HepG2 (cell line): ENCODE results near the gene KHNYN. TPM values are rescaled to one million over a fixed set of nuclear protein-coding genes. Genes with fewer than 3 reads are reported as not detected.
A peak's percentile ranks its signal among the peaks of the same experiment; 100 is the strongest.

Source experiments
- EEA1 ChIP-seq: sonication (generic); formaldehyde crosslinking; IDR thresholded peaks from 2 replicates; pipeline ENCODE4 v1.5.1; 2020; ENCODE audit warnings: mild to moderate bottlenecking, missing genetic modification reagents, borderline replicate concordance
- ETV5 ChIP-seq: IDR thresholded peaks from 2 replicates; pipeline ENCODE4 v1.6.1; 2018; ENCODE audit warnings: missing biosample characterization, missing genetic modification reagents, inconsistent platforms, borderline replicate concordance
- HOXA9 ChIP-seq: sonication (generic); formaldehyde crosslinking; IDR thresholded peaks from 2 replicates; pipeline ENCODE4 v1.8.1; 2022; ENCODE audit warnings: missing genetic modification reagents, mild to moderate bottlenecking, moderate library complexity, borderline replicate concordance
- KDM5B ChIP-seq: sonication (generic); formaldehyde crosslinking; IDR thresholded peaks from 2 replicates; pipeline ENCODE4 v1.4.0; 2020; ENCODE audit warnings: missing genetic modification reagents, mild to moderate bottlenecking, borderline replicate concordance
- MEIS2 ChIP-seq: sonication (generic); formaldehyde crosslinking; IDR thresholded peaks from 2 replicates; pipeline ENCODE4 v1.9.0; 2021; ENCODE audit warnings: mild to moderate bottlenecking, missing genetic modification reagents
- TRIM24 ChIP-seq: sonication (generic); formaldehyde crosslinking; IDR thresholded peaks from 2 replicates; pipeline ENCODE4 v1.8.0; 2022; ENCODE audit warnings: mild to moderate bottlenecking, missing genetic modification reagents
- ZC3H13 ChIP-seq: sonication (generic); formaldehyde crosslinking; IDR thresholded peaks from 2 replicates; pipeline ENCODE4 v1.8.1; 2023; ENCODE audit warnings: mild to moderate bottlenecking, missing genetic modification reagents, moderate library complexity
- ZNF292 ChIP-seq: sonication (generic); formaldehyde crosslinking; IDR thresholded peaks from 2 replicates; pipeline ENCODE4 v1.8.1; 2022; ENCODE audit warnings: mild to moderate bottlenecking, low read depth, missing genetic modification reagents, borderline replicate concordance
- ZNF543 ChIP-seq: sonication (generic); formaldehyde crosslinking; IDR thresholded peaks from 2 replicates; pipeline ENCODE4 v1.4.0; 2020; ENCODE audit warnings: mild to moderate bottlenecking, missing genetic modification reagents
- ZNF761 ChIP-seq: sonication (generic); formaldehyde crosslinking; conservative IDR thresholded peaks from 2 replicates; pipeline ENCODE4 v1.4.0; 2020; ENCODE audit warnings: mild to moderate bottlenecking, missing genetic modification reagents
- ZSCAN31 ChIP-seq: sonication (generic); formaldehyde crosslinking; IDR thresholded peaks from 2 replicates; pipeline ENCODE4 v1.5.0; 2020; ENCODE audit warnings: low read depth, mild to moderate bottlenecking, missing genetic modification reagents
- polyA plus RNA-seq, 8 experiments: library from polyadenylated mRNA; depleted of rRNA in 3 of 8; stranded (reverse) in 7 of 8; unstranded in 1 of 8; fragments of >200 nt; fragmentation: Illumina TruSeq in 4 of 8; extraction: Trizol in 4 of 8; gene quantifications; 2 replicates each; pipeline versions ENCODE4 v1.2.1 to v1.2.3, GENCODE V29; 2011 to 2016; ENCODE audit warnings: low read depth in 4 of 8, missing spikeins in 1 of 8, mixed read lengths in 1 of 8; ENCODE audit not compliant: insufficient read depth in 1 of 8
- total RNA-seq, 5 experiments: library from RNA; depleted of rRNA; stranded (reverse); fragments of >200 nt; fragmentation: Illumina TruSeq; extraction: Trizol; gene quantifications; 2 replicates each; pipeline ENCODE4 v1.2.3, GENCODE V29; 2016; ENCODE audit warnings: low read depth in 1 of 5
- TF ChIP-seq, protein P1 (sequence below): sonication (generic); formaldehyde crosslinking; IDR thresholded peaks from 2 replicates; pipeline ENCODE4 v1.9.0; 2021; ENCODE audit warnings: mild to moderate bottlenecking, missing genetic modification reagents
- TF ChIP-seq, protein P2 (sequence below): sonication (generic); formaldehyde crosslinking; IDR thresholded peaks from 2 replicates; pipeline ENCODE4 v1.4.0; 2020; ENCODE audit warnings: missing genetic modification reagents
- TF ChIP-seq, protein P3 (sequence below), 2 experiments: sonication (generic) in 1 of 2; formaldehyde crosslinking in 1 of 2; IDR thresholded peaks; 2 replicates each; pipeline versions ENCODE4 v1.5.1 to v1.6.1; 2011 to 2020; ENCODE audit warnings: borderline replicate concordance in 1 of 2, low read depth in 1 of 2, low read length in 1 of 2, mild to moderate bottlenecking in 1 of 2, missing genetic modification reagents in 1 of 2, moderate library complexity in 1 of 2

KHNYN gene
- total and polyA plus RNA-seq, 2 of the 13 experiments (the other 11 are each of a cell fraction or from before 2014, with no cell fraction given), result 52.8 to 75.7 TPM

DNA sequence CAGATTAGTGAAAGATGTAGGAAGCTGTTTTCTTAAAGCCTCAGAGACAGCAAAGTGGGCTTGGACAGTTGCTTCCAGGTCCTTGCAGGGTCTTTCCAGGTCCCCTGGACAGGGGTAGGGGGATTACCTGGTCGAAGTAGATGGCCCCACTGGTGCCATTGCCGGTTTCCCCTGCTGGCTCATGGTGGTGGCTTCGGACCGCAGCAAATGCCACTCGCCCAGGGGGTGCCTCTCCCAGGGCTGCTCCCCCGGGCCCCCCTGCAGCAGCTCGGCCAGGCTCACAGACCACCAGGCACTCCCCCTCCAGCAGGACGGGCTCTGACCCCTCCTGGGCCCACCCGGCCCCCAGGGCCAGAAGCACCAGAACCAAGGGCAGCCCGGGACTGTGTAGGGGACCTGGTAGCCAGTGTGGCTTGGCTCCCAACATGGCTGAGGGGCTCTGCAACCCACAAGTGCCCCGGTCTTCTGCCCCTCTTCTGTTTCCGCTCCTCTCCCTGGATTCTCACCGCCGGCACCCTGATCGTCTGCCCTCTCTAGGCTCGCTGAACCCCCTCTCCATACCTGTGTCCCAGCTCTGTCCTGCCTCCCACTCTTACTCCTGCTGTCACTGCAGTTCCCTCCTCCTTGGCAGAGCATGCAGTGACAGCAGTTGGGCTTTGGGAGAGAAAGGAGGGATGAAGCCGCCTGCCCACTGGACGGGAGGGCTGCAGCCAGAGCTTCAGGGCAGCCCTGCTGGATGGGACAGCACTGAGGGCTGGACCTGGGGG lies 943 bp upstream of the KHNYN start (continued):
- TF ChIP-seq, protein P1, sequence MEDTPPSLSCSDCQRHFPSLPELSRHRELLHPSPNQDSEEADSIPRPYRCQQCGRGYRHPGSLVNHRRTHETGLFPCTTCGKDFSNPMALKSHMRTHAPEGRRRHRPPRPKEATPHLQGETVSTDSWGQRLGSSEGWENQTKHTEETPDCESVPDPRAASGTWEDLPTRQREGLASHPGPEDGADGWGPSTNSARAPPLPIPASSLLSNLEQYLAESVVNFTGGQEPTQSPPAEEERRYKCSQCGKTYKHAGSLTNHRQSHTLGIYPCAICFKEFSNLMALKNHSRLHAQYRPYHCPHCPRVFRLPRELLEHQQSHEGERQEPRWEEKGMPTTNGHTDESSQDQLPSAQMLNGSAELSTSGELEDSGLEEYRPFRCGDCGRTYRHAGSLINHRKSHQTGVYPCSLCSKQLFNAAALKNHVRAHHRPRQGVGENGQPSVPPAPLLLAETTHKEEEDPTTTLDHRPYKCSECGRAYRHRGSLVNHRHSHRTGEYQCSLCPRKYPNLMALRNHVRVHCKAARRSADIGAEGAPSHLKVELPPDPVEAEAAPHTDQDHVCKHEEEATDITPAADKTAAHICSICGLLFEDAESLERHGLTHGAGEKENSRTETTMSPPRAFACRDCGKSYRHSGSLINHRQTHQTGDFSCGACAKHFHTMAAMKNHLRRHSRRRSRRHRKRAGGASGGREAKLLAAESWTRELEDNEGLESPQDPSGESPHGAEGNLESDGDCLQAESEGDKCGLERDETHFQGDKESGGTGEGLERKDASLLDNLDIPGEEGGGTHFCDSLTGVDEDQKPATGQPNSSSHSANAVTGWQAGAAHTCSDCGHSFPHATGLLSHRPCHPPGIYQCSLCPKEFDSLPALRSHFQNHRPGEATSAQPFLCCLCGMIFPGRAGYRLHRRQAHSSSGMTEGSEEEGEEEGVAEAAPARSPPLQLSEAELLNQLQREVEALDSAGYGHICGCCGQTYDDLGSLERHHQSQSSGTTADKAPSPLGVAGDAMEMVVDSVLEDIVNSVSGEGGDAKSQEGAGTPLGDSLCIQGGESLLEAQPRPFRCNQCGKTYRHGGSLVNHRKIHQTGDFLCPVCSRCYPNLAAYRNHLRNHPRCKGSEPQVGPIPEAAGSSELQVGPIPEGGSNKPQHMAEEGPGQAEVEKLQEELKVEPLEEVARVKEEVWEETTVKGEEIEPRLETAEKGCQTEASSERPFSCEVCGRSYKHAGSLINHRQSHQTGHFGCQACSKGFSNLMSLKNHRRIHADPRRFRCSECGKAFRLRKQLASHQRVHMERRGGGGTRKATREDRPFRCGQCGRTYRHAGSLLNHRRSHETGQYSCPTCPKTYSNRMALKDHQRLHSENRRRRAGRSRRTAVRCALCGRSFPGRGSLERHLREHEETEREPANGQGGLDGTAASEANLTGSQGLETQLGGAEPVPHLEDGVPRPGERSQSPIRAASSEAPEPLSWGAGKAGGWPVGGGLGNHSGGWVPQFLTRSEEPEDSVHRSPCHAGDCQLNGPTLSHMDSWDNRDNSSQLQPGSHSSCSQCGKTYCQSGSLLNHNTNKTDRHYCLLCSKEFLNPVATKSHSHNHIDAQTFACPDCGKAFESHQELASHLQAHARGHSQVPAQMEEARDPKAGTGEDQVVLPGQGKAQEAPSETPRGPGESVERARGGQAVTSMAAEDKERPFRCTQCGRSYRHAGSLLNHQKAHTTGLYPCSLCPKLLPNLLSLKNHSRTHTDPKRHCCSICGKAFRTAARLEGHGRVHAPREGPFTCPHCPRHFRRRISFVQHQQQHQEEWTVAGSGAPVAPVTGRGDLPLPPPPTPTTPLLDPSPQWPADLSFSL (CRISPR knock-in tag), result no peak
- 0 out of 2 replicates have a peak, but pooled peaks have one; percentile 45 for TF ChIP-seq HOXA9
- 0 out of 2 replicates have a peak, but pooled peaks have one; percentile 45 for TF ChIP-seq MEIS2
- TF ChIP-seq, protein P2, sequence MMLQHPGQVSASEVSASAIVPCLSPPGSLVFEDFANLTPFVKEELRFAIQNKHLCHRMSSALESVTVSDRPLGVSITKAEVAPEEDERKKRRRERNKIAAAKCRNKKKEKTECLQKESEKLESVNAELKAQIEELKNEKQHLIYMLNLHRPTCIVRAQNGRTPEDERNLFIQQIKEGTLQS (CRISPR knock-in tag), result 0 out of 2 replicates have a peak, but pooled peaks have one; percentile 11
- peak; percentile 14; the same call in 1 of the 2 replicates for TF ChIP-seq ETV5
- TF ChIP-seq, protein P3, sequence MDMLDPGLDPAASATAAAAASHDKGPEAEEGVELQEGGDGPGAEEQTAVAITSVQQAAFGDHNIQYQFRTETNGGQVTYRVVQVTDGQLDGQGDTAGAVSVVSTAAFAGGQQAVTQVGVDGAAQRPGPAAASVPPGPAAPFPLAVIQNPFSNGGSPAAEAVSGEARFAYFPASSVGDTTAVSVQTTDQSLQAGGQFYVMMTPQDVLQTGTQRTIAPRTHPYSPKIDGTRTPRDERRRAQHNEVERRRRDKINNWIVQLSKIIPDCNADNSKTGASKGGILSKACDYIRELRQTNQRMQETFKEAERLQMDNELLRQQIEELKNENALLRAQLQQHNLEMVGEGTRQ (IDR thresholded peaks at IDR 0.05; ENCODE audit: low read depth, low read length), result no peak
- TF ChIP-seq, protein P3 (CRISPR knock-in tag; IDR thresholded peaks at IDR 0.05; ENCODE audit: borderline replicate concordance), result no peak
- TF ChIP-seq EEA1, result 0 out of 2 replicates have a peak, but pooled peaks have one; percentile 24
- 0 out of 2 replicates have a peak, but pooled peaks have one; percentile 19 for TF ChIP-seq ZNF761
- TF ChIP-seq TRIM24 (CRISPR knock-in tag), result no peak
- 0 out of 2 replicates have a peak, but pooled peaks have one; percentile 14 for TF ChIP-seq ZNF543 (CRISPR knock-in tag)
- TF ChIP-seq ZSCAN31 (CRISPR knock-in tag), result no peak
- TF ChIP-seq ZC3H13 (CRISPR knock-in tag), result peak; percentile 34; the same call in 1 of the 2 replicates
- peak; percentile 11; the same call in 1 of the 2 replicates for TF ChIP-seq KDM5B (CRISPR knock-in tag)
- TF ChIP-seq ZNF292 (CRISPR knock-in tag), result no peak
